PC-9 (cell line): ENCODE results near the gene CNTNAP2.

Experiments
- EZH2 ChIP-seq: fragments of 200-600 bp; sonication (generic); IDR thresholded peaks from 2 replicates; pipeline ENCODE4 v1.8.0; 2017; ENCODE audit warnings: antibody characterized with exemption, low read depth
- TF ChIP-seq, protein P1 (sequence below): fragments of 200-600 bp; sonication (generic); conservative IDR thresholded peaks from 2 replicates; pipeline ENCODE4 v1.6.1; 2017; ENCODE audit warnings: mixed run types, antibody characterized with exemption, mild to moderate bottlenecking, moderate library complexity

DNA sequence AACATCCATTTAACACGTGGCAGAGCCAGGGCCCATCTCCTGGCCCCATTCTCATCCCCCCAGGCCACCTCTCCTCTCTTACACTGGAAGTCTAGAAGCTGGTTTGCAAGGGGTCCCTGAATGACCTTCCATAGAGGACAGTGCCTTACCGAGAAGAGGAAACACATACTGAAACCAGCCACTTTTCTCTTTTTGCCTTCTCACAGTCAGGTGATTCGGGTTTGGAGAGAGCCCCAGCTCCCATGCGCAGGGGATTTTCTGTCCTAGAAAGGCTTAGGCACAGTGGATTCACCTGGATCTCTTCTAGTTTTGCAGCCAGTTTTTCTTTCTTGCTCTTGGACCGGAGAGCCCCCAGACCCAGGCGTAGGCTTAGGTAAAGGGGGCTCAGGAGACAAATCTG, 2139.8 kb downstream of the CNTNAP2 start:
- TF ChIP-seq, protein P1, sequence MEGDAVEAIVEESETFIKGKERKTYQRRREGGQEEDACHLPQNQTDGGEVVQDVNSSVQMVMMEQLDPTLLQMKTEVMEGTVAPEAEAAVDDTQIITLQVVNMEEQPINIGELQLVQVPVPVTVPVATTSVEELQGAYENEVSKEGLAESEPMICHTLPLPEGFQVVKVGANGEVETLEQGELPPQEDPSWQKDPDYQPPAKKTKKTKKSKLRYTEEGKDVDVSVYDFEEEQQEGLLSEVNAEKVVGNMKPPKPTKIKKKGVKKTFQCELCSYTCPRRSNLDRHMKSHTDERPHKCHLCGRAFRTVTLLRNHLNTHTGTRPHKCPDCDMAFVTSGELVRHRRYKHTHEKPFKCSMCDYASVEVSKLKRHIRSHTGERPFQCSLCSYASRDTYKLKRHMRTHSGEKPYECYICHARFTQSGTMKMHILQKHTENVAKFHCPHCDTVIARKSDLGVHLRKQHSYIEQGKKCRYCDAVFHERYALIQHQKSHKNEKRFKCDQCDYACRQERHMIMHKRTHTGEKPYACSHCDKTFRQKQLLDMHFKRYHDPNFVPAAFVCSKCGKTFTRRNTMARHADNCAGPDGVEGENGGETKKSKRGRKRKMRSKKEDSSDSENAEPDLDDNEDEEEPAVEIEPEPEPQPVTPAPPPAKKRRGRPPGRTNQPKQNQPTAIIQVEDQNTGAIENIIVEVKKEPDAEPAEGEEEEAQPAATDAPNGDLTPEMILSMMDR = no peak
- TF ChIP-seq EZH2 = no peak
